Measurements from ENCODE around the gene GATA2. TPM values are rescaled to one million over a fixed set of nuclear protein-coding genes. Genes with fewer than 3 reads are reported as not detected.

Gene GATA2
- total RNA-seq, 1 experiment from 2014 or later = 12.5 TPM

DNA sequence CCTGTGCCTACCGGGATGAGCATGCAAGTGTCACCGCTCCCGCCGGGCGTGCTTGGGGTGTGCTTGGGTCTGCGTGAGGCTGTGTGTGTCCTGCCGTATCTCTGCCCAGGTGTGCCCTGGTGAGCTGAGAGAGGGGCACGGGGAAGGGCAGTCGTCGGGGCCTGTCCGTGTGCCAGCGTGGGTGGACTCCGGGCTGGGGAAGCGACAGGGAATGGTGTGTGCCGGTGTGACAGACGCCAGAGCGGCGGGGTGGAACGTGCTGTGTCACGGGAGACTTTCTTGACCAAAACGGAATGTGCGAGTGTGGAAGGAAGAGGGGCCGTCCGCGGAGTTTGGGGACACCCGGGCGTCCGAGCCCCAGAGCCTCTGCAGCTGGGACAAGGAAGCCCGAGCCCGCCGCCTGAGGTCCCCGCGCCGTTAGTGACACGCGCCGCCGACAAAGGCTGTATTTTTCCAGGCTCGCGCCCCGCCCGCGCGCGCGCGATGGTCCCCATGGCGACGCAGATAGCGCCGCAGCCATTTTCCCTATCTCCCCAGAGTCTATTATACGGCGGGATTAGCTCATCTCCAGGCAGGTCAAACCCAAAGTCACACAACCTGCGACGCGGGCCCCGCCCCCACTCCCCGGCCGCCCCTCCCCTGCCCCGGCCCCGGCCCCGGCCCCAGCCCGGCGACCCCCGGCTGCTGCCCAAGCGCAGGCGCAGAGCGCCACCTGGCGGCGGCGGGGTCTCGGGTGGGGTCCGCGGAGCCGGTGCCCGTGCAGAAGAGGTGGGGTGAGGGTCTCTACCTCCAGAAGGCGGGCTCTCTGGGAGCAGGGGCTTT, 4.5 kb upstream of the GATA2 start:
- Histone ChIP-seq H3K27me3 (replicated peaks; ENCODE audit: control insufficient read depth, insufficient read depth, low read length) (no peaks in the 10 kb centered on the region), H3K4me1 (peaks cover 8% of the 10 kb centered on the region; the same call in 1 of the 2 replicates), H3K9me3 (no peaks in the 10 kb centered on the region), H3K4me3 (ENCODE audit: low read depth, low read length) (peak overlapping the region; percentile 47), H3K36me3 (ENCODE audit: control insufficient read depth, insufficient read depth, low read length) (no peaks in the 10 kb centered on the region)
- H3K9me3 Mint-ChIP-seq (ENCODE audit: unreplicated experiment) = no peaks in the 10 kb centered on the region
- H3K36me3 Mint-ChIP-seq (ENCODE audit: insufficient read depth, unreplicated experiment) = peaks cover 18% of the 10 kb centered on the region
- peak overlapping the region; percentile 79 for H3K4me3 Mint-ChIP-seq (ENCODE audit: unreplicated experiment)
- ChIA-PET CTCF (interaction anchor here (0.5 to 1.0 kb wide), 17 partner anchors 8 to 402 kb away, joined by 3 to 16 read pairs (median 4); no protein-coding TSS in a partner anchor), POLR2A (interaction anchor here (0.6 to 1.0 kb wide), 3 partner anchors 64 to 327 kb away, joined by 3 read pairs; no protein-coding TSS in a partner anchor)
- no peaks in the 10 kb centered on the region for H3K27me3 Mint-ChIP-seq (ENCODE audit: insufficient read depth, unreplicated experiment)
- H3K4me1 Mint-ChIP-seq (ENCODE audit: low read depth, unreplicated experiment) = peaks cover 13% of the 10 kb centered on the region
- H3K27ac Mint-ChIP-seq (ENCODE audit: unreplicated experiment) = peak overlapping the region; percentile 58
- TF ChIP-seq, protein P1, sequence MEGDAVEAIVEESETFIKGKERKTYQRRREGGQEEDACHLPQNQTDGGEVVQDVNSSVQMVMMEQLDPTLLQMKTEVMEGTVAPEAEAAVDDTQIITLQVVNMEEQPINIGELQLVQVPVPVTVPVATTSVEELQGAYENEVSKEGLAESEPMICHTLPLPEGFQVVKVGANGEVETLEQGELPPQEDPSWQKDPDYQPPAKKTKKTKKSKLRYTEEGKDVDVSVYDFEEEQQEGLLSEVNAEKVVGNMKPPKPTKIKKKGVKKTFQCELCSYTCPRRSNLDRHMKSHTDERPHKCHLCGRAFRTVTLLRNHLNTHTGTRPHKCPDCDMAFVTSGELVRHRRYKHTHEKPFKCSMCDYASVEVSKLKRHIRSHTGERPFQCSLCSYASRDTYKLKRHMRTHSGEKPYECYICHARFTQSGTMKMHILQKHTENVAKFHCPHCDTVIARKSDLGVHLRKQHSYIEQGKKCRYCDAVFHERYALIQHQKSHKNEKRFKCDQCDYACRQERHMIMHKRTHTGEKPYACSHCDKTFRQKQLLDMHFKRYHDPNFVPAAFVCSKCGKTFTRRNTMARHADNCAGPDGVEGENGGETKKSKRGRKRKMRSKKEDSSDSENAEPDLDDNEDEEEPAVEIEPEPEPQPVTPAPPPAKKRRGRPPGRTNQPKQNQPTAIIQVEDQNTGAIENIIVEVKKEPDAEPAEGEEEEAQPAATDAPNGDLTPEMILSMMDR (IDR thresholded peaks at IDR 0.05; ENCODE audit: insufficient read depth in 1 of 2, low read depth in 1 of 2, low read length in 1 of 2, severe bottlenecking in 1 of 2, unreplicated experiment in 1 of 2) = peak; percentile 82 to 83
- peak; percentile 83 to 87 for DNase-seq
- intact Hi-C loops (cut with micrococcal nuclease; ENCODE audit: unreplicated experiment) = loop anchor here (1.0 kb wide), 2 partner anchors 71 to 190 kb away; no protein-coding TSS in a partner anchor
- no TSS peak for BruUV-seq (replicated peaks)

DNA sequence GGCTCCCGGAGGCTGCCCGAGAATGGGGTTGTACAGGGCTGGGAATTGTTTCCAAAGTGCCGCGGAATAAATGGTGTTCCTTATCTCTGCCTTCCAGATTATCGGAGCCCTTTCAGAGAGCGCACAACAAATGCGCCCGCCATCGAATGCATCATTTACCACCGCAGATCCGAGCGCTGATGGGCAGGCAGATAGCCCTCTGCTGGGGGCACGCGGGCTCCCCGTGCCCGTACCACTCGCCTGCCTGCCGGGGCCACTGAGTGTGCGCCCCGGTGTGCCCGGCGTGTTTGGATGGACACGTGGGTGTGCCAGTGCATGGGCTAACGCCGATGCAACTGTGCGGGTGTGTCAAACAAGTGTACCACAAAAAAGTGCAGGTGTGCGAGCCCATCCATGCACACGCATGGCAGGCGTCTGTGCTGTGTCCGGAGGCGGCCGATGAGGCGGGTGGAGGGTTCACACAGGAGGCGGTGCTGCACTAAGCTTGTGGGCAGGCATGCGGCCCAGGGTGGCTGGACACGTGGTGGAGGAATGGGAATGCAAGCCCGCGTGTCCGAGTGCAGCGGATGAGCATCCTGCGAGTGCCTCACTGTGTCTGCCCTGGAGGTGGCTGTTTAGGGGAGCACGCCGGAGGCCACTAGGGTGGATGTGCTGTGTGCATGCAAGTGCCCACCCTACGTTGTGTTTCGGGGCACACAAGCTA, 3.8 kb upstream of the GATA2 start:
- Mint-ChIP-seq H3K36me3 (ENCODE audit: insufficient read depth, unreplicated experiment) (peaks cover 16% of the 10 kb centered on the region), H3K4me1 (ENCODE audit: low read depth, unreplicated experiment) (peaks cover 13% of the 10 kb centered on the region), H3K27me3 (ENCODE audit: insufficient read depth, unreplicated experiment) (no peaks in the 10 kb centered on the region), H3K27ac (ENCODE audit: unreplicated experiment) (peak overlapping the region; percentile 58), H3K4me3 (ENCODE audit: unreplicated experiment) (peak overlapping the region; percentile 79), H3K9me3 (ENCODE audit: unreplicated experiment) (no peaks in the 10 kb centered on the region)
- no TSS peak for BruUV-seq (replicated peaks)
- H3K36me3 ChIP-seq (ENCODE audit: control insufficient read depth, insufficient read depth, low read length) = no peaks in the 10 kb centered on the region
- POLR2A ChIA-PET = no interaction called here
- CTCF ChIA-PET = interaction anchor here (0.7 to 1.0 kb wide), 4 partner anchors 22 to 111 kb away, joined by 3 to 16 read pairs (median 4); no protein-coding TSS in a partner anchor
- H3K27me3 ChIP-seq (replicated peaks; ENCODE audit: control insufficient read depth, insufficient read depth, low read length) = no peaks in the 10 kb centered on the region
- no peaks in the 10 kb centered on the region for H3K9me3 ChIP-seq
- TF ChIP-seq, protein P1 (IDR thresholded peaks at IDR 0.05; ENCODE audit: insufficient read depth in 1 of 2, low read depth in 1 of 2, low read length in 1 of 2, severe bottlenecking in 1 of 2, unreplicated experiment in 1 of 2) = no peak
- intact Hi-C loops (cut with micrococcal nuclease; ENCODE audit: unreplicated experiment) = loop anchor here (1.0 kb wide), 2 partner anchors 70 to 189 kb away; no protein-coding TSS in a partner anchor
- peaks cover 8% of the 10 kb centered on the region; the same call in 1 of the 2 replicates for H3K4me1 ChIP-seq
- peak in 1 of 2 experiments; percentile 13 for DNase-seq
- H3K4me3 ChIP-seq (ENCODE audit: low read depth, low read length) = no peak overlapping the region

DNA sequence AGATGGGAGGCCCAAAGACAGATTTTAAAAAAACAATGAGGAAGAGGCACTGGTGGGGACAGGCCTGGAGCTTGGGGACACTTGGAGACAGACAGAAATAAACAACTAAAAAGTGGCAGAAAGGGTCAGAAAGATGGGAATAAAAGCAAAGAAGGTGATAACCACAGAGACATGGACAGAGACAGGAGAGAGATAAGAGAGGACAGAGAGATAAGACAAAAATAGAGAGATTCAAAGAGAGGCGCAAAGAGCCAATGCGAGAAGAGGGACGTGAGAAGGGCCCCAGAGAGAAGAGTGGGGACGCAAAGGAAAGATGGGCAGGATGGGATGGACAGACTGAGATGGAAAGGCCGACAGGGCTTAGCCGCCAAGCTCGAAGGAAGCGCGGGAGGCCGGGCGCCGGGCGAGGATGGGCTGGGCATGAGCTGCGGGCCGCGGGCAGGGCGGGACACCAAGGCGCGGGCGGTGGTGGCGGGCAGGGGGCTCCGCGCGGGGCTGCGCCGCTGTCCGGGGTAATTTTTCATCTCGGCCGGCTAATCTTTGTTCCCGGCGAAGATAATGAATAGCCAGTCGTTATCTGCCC, 3.1 kb upstream of the GATA2 start:
- BruUV-seq (replicated peaks) = no TSS peak
- Mint-ChIP-seq H3K27ac (ENCODE audit: unreplicated experiment) (peak overlapping the region; percentile 9), H3K4me3 (ENCODE audit: unreplicated experiment) (peak overlapping the region; percentile 49), H3K9me3 (ENCODE audit: unreplicated experiment) (no peaks in the 10 kb centered on the region), H3K27me3 (ENCODE audit: insufficient read depth, unreplicated experiment) (no peaks in the 10 kb centered on the region), H3K4me1 (ENCODE audit: low read depth, unreplicated experiment) (peaks cover 13% of the 10 kb centered on the region), H3K36me3 (ENCODE audit: insufficient read depth, unreplicated experiment) (peaks cover 16% of the 10 kb centered on the region)
- no peaks in the 10 kb centered on the region for H3K9me3 ChIP-seq
- no peaks in the 10 kb centered on the region for H3K27me3 ChIP-seq (replicated peaks; ENCODE audit: control insufficient read depth, insufficient read depth, low read length)
- ChIA-PET CTCF (no interaction called here), POLR2A (no interaction called here)
- intact Hi-C loops (cut with micrococcal nuclease; ENCODE audit: unreplicated experiment) = no loop called here
- TF ChIP-seq, protein P1 (IDR thresholded peaks at IDR 0.05; ENCODE audit: insufficient read depth in 1 of 2, low read depth in 1 of 2, low read length in 1 of 2, severe bottlenecking in 1 of 2, unreplicated experiment in 1 of 2) = no peak
- no peak for DNase-seq
- no peaks in the 10 kb centered on the region for H3K36me3 ChIP-seq (ENCODE audit: control insufficient read depth, insufficient read depth, low read length)
- peaks cover 8% of the 10 kb centered on the region; the same call in 1 of the 2 replicates for H3K4me1 ChIP-seq
- H3K4me3 ChIP-seq (ENCODE audit: low read depth, low read length) = no peak overlapping the region

Data from Caco-2 (cell line).